ENCODE results near the gene MEIS2.

Gene MEIS2

GRCh38 chr15:36886191-36886590 lies 214.2 kb downstream of the MEIS2 start:
- DNase-seq: no peak

GRCh38 chr15:36885771-36886170 lies 214.6 kb downstream of the MEIS2 start:
- no peak for DNase-seq

- peak; percentile 38 for DNase-seq
These were observed 215.3 kb downstream of the MEIS2 start for GRCh38 chr15:36884936-36885635.

- DNase-seq: no peak
These were observed 215.9 kb downstream of the MEIS2 start for GRCh38 chr15:36884518-36884875.

- DNase-seq: peak; percentile 87
These were observed 216.4 kb downstream of the MEIS2 start for GRCh38 chr15:36883713-36884517.

GRCh38 chr15:36882487-36883131 lies 217.7 kb downstream of the MEIS2 start:
- DNase-seq: no peak

- no peak for DNase-seq
These were observed 218.3 kb downstream of the MEIS2 start for GRCh38 chr15:36882056-36882455.

- no peak for DNase-seq
These were observed 218.8 kb downstream of the MEIS2 start for GRCh38 chr15:36881516-36881915.

- DNase-seq: no peak
These were observed 219.4 kb downstream of the MEIS2 start for GRCh38 chr15:36880913-36881460.

GRCh38 chr15:36880224-36880912 lies 220.0 kb downstream of the MEIS2 start:
- no peak for DNase-seq

- DNase-seq: no peak
These were observed 220.7 kb downstream of the MEIS2 start for GRCh38 chr15:36879568-36880222.

- DNase-seq: no peak
These were observed 221.6 kb downstream of the MEIS2 start for GRCh38 chr15:36878684-36879262.

GRCh38 chr15:36877796-36878683 lies 222.3 kb downstream of the MEIS2 start:
- DNase-seq: no peak

- DNase-seq: no peak
These were observed 223.1 kb downstream of the MEIS2 start for GRCh38 chr15:36877294-36877693.

- no peak for DNase-seq
These were observed 224.5 kb downstream of the MEIS2 start for GRCh38 chr15:36875740-36876334.

- no peak for DNase-seq
These were observed 225.4 kb downstream of the MEIS2 start for GRCh38 chr15:36874930-36875329.

GRCh38 chr15:36867436-36867835 lies 232.9 kb downstream of the MEIS2 start:
- DNase-seq: no peak

- no peak for DNase-seq
These were observed 233.5 kb downstream of the MEIS2 start for GRCh38 chr15:36866896-36867295.

- no peak for DNase-seq
These were observed 236.8 kb downstream of the MEIS2 start for GRCh38 chr15:36863570-36863969.

- no peak for DNase-seq
These were observed 239.6 kb downstream of the MEIS2 start for GRCh38 chr15:36860792-36861191.

GRCh38 chr15:36858423-36858822 lies 241.9 kb downstream of the MEIS2 start:
- DNase-seq: no peak

All from OCI-M1 (cell line).